BLaER1 (cell line): ENCODE measurements around the gene PODXL.

Experiments
- H3K27ac ChIP-seq: shearing (Covaris generic); formaldehyde crosslinking; 2 replicates; pipeline ENCODE4 v1.8.1; 2022
- H3K27me3 ChIP-seq: shearing (Covaris generic); formaldehyde crosslinking; 2 replicates; pipeline ENCODE4 v1.8.1; 2022
- H3K36me3 ChIP-seq: shearing (Covaris generic); formaldehyde crosslinking; 2 replicates; pipeline ENCODE4 v1.8.1; 2022
- H3K4me1 ChIP-seq: shearing (Covaris generic); formaldehyde crosslinking; 2 replicates; pipeline ENCODE4 v1.8.1; 2022
- H3K4me2 ChIP-seq: shearing (Covaris generic); formaldehyde crosslinking; 2 replicates; pipeline ENCODE4 v1.8.1; 2022
- H3K4me3 ChIP-seq: shearing (Covaris generic); formaldehyde crosslinking; 2 replicates; pipeline ENCODE4 v1.8.1; 2022
- H3K9ac ChIP-seq: shearing (Covaris generic); formaldehyde crosslinking; 2 replicates; pipeline ENCODE4 v1.8.1; 2022
- H3K9me3 ChIP-seq: shearing (Covaris generic); formaldehyde crosslinking; 2 replicates; pipeline ENCODE4 v1.8.1; 2022
- H4K20me1 ChIP-seq: shearing (Covaris generic); formaldehyde crosslinking; 2 replicates; pipeline ENCODE4 v1.8.1; 2022
- Cebpa-rat ChIP-seq: shearing (Covaris generic); IDR thresholded peaks from 2 replicates; pipeline ENCODE4 v1.8.1; 2022

Gene PODXL

DNA sequence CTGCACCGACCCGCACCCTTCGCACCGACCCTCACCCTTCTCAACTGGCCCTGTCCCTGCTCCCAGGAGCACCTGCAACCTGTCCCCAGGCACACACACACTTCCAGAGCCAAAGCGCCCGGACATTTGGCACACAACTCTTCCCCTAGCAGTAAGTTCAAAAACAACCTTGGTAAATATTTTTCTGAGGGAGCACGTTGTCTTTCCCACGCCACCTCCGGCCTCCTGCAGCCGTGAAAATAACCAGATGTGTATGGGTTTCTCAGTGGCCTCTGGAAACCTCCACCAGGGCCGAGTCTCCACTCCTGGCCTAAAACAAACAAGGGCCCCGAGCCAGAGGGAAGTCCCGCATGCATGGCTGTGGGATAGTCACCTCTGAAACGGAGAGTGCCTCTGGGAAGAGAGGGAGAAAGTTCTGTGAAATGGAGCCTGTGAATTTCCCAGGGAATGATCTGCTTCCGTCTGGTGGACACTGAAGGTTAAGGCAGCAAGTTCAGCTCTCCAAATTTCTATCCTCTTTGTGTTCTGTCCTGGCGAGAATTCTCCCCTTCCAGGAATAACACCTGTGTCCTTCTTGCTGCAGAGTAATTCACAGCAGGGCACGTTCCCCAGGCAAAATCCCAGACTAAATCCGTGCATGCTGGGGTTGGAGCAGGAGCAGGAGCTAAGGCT, 15.8 kb downstream of the PODXL start:
- Histone ChIP-seq H3K27ac (no peak overlapping the region), H3K9ac (no peak overlapping the region), H3K4me1 (peaks cover 66% of the 10 kb centered on the region), H3K36me3 (no peaks in the 10 kb centered on the region), H3K27me3 (no peaks in the 10 kb centered on the region), H3K4me3 (no peak overlapping the region), H3K4me2 (no peak overlapping the region), H4K20me1 (peaks cover 36% of the 10 kb centered on the region), H3K9me3 (no peaks in the 10 kb centered on the region)
- TF ChIP-seq Cebpa-rat, result no peak

DNA sequence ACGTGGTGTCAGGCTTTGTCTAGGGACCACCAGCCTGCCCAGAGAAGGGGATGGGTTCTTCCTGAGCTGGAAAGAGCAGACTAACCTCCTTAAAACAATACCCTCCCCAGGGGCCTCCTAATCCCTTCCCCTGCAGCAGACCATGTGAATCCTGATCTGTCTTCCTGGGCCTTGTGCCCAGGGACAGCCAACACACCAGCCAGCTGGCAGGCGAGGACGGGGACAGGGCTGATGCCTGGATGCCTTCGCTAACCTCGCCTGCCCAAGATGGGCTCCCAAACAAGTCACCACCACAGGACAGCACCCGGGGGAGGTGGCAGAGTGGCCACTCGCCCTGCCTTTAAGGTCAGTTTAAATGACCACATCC, 17.6 kb downstream of the PODXL start:
- TF ChIP-seq Cebpa-rat, result no peak
- no peaks in the 10 kb centered on the region for H3K36me3 ChIP-seq
- H3K27me3 ChIP-seq, result no peaks in the 10 kb centered on the region
- peaks cover 27% of the 10 kb centered on the region for H4K20me1 ChIP-seq
- H3K9me3 ChIP-seq, result no peaks in the 10 kb centered on the region
- peak overlapping the region; percentile 67 for H3K4me2 ChIP-seq
- peak overlapping the region; percentile 31; the same call in 1 of the 2 replicates for H3K9ac ChIP-seq
- H3K4me3 ChIP-seq, result no peak overlapping the region
- H3K4me1 ChIP-seq, result peaks cover 62% of the 10 kb centered on the region
- H3K27ac ChIP-seq, result peak overlapping the region; percentile 41; the same call in 1 of the 2 replicates

DNA sequence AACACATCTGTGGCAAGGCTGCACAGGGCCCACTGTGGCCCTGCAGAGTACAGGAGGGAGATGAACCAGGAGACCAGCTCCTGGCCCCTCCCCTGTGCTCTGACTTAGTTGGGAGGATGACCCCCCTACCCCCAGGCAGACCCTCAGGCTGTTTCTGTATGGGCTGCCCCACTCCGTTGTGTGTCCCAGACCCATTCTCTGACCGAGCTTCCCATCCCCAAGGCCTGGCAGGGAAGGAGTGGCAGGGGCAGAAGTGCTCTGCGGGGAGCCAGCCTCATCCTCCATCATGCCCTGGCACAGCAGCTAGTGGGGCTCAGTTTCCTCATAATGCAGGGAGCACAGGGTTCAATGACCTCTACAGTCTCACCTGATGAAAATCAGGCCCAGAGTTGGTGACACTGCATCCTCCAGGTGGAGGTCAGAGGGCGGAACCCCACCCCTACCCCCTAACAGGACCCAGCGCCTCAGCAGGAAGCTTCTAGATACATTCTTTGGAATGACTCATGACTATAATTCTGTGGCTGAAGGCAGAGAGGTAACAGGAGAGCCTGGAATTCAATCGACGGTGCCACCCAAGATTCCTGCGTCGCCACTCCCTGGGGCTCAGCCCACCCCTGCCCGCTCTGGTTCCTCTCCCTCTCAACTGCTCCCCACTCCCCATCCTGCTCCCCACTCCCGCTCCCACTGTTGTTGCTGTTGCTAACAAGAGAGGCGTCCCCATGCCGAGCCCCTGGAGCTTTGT, 18.2 kb downstream of the PODXL start:
- peaks cover 25% of the 10 kb centered on the region for H4K20me1 ChIP-seq
- H3K27ac ChIP-seq, result peak overlapping the region; percentile 49
- H3K27me3 ChIP-seq, result no peaks in the 10 kb centered on the region
- H3K4me3 ChIP-seq, result no peak overlapping the region
- H3K9me3 ChIP-seq, result no peaks in the 10 kb centered on the region
- peaks cover 62% of the 10 kb centered on the region for H3K4me1 ChIP-seq
- H3K4me2 ChIP-seq, result peak overlapping the region; percentile 67
- H3K36me3 ChIP-seq, result no peaks in the 10 kb centered on the region
- H3K9ac ChIP-seq, result peak overlapping the region; percentile 31; the same call in 1 of the 2 replicates
- no peak for TF ChIP-seq Cebpa-rat

DNA sequence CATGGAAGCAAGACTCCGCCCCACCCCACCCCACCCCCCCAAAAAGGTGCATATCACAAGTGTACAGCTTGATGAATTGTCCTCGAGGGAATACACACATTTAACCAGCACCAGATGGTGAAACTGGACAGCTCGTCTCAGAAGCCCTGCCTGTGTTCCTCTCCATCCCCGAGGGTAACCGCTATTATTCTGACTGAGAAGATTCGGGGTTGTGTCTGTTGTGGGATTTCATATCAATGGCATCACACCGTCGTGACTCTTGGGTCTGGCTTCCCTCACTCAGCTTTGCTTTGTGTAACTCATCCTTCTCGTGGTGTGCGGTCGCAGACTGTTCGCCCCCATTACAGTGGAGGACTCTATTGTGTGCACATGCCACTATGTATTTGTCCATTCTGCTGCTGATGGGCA, 18.9 kb downstream of the PODXL start:
- H3K27me3 ChIP-seq, result no peaks in the 10 kb centered on the region
- H3K9me3 ChIP-seq, result no peaks in the 10 kb centered on the region
- peaks cover 60% of the 10 kb centered on the region for H3K4me1 ChIP-seq
- H3K4me2 ChIP-seq, result peak overlapping the region; percentile 67
- H3K9ac ChIP-seq, result peak overlapping the region; percentile 10; the same call in 1 of the 2 replicates
- no peak for TF ChIP-seq Cebpa-rat
- peaks cover 25% of the 10 kb centered on the region for H4K20me1 ChIP-seq
- no peaks in the 10 kb centered on the region for H3K36me3 ChIP-seq
- no peak overlapping the region for H3K4me3 ChIP-seq
- peak overlapping the region; percentile 49 for H3K27ac ChIP-seq

DNA sequence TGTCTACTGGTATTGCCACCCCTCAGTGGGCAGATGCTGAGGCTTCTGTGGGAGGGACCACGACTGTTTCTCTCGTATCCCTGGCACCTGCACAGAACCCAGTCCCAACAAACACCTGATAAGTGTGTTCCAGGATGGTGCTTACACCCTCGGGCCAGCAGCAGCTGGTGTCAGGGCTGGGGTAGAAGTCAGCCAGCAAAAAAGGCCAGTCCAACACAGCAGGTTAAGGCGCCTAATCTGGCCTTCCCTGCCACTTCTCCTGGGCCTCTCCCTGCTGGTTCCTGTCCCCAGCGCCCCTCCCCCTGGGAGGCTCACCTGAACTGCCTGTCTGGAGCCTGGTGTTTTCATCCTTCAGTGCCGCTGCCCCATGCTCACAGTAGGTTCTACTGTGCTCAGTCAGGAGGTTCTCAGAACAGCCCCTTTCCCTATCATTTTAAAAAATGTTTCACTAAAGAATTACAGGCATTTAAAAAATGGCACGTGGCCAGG, 20.0 kb downstream of the PODXL start:
- no peak overlapping the region for H3K4me3 ChIP-seq
- no peaks in the 10 kb centered on the region for H3K36me3 ChIP-seq
- H3K27ac ChIP-seq, result peak overlapping the region; percentile 11; the same call in 1 of the 2 replicates
- peak overlapping the region; percentile 67 for H3K4me2 ChIP-seq
- no peak for TF ChIP-seq Cebpa-rat
- H3K9ac ChIP-seq, result no peak overlapping the region
- no peaks in the 10 kb centered on the region for H3K9me3 ChIP-seq
- peaks cover 21% of the 10 kb centered on the region; the same call in 1 of the 2 replicates for H4K20me1 ChIP-seq
- H3K27me3 ChIP-seq, result no peaks in the 10 kb centered on the region
- peaks cover 49% of the 10 kb centered on the region for H3K4me1 ChIP-seq

DNA sequence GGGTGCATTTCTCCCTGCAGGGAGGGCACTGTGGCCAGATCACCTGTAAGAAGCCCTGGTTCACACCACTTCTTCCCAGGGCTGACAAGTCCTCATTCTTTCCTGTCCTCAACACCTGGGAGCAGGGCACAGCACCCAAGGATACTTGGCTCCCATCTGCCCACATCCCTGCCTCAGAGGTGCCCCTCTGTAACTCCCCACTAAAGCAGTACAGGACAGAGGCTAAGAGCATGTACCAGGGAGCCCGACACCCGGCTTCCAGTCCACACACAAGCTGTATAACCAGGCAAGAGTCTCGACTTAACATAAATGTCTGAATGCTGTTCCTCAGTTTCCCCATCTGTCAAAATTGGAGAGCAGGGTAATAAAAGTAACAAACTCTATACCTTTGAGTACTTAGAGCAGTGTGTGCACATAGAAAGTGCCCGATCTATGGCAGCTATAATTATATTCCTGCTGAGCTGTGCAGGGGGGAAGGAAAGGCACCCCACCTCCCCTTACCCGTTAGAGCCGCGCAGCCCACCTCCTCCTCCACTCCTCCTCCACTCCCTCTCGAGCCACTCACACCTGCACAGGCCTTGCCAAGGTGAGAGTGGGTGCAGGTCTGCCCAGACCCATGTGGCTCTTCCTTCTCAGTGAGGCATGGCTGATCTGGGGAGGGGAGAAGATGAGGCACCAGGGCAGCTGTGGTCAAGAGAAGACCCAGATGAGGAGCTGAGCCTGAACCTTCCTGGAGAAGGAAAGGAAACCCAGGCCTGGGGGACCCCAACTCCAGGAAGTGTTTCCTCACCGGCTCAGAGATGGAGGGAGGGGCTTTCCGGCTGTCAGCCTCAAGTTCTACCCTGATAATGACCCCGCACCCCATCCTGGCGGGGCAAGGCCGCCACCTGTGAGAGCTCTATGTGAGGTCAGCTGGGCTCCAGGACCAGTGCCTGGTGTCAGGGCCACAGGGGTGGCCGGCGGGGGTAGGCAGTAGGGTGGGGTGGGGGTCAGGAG, 22.6 kb downstream of the PODXL start:
- Histone ChIP-seq H3K4me1 (peaks cover 52% of the 10 kb centered on the region), H3K27me3 (no peaks in the 10 kb centered on the region), H4K20me1 (peaks cover 22% of the 10 kb centered on the region; the same call in 1 of the 2 replicates), H3K36me3 (no peaks in the 10 kb centered on the region), H3K9me3 (no peaks in the 10 kb centered on the region), H3K9ac (no peak overlapping the region), H3K4me2 (no peak overlapping the region), H3K27ac (no peak overlapping the region; the same call in 1 of the 2 replicates), H3K4me3 (no peak overlapping the region)
- TF ChIP-seq Cebpa-rat, result no peak

- no peaks in the 10 kb centered on the region for H3K27me3 ChIP-seq
- no peak overlapping the region for H3K9ac ChIP-seq
- no peak for TF ChIP-seq Cebpa-rat
- no peak overlapping the region for H3K4me3 ChIP-seq
- no peak overlapping the region for H3K4me2 ChIP-seq
- no peak overlapping the region; the same call in 1 of the 2 replicates for H3K27ac ChIP-seq
- H3K9me3 ChIP-seq, result no peaks in the 10 kb centered on the region
- peaks cover 22% of the 10 kb centered on the region; the same call in 1 of the 2 replicates for H4K20me1 ChIP-seq
- H3K4me1 ChIP-seq, result peaks cover 46% of the 10 kb centered on the region
- no peaks in the 10 kb centered on the region for H3K36me3 ChIP-seq
Measured at GRCh38 chr7:131533151-131533559, 23.3 kb downstream of the PODXL start.

DNA sequence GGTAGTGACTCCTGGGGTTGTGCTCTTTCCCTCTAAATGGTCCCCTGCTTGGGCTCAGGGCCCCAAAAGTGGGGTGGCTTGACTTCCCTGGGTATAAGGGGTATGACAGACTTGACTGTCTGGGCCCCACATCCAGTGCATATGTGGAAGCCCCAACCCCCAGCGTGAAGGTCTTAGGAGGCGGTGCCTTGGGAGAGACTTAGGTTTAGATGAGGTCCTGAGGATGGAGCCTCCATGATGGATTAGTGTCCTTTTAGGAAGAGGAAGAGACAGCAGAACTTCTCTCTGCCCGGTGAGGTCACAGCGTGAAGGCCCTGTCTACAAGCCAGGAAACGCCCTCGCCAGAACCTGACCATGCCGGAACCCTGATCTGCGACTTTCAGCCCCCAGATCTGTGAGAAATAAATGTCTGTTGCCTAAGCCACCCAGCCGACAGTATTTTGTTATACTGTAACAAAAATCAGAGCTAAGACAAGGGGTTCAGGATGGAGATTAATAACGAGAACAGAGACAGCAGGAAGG, 23.8 kb downstream of the PODXL start:
- no peaks in the 10 kb centered on the region for H3K9me3 ChIP-seq
- H3K9ac ChIP-seq, result no peak overlapping the region
- peaks cover 22% of the 10 kb centered on the region; the same call in 1 of the 2 replicates for H4K20me1 ChIP-seq
- H3K4me1 ChIP-seq, result peaks cover 46% of the 10 kb centered on the region
- no peak overlapping the region for H3K4me3 ChIP-seq
- H3K27ac ChIP-seq, result no peak overlapping the region
- H3K27me3 ChIP-seq, result no peaks in the 10 kb centered on the region
- H3K36me3 ChIP-seq, result no peaks in the 10 kb centered on the region
- no peak overlapping the region for H3K4me2 ChIP-seq
- TF ChIP-seq Cebpa-rat, result no peak

DNA sequence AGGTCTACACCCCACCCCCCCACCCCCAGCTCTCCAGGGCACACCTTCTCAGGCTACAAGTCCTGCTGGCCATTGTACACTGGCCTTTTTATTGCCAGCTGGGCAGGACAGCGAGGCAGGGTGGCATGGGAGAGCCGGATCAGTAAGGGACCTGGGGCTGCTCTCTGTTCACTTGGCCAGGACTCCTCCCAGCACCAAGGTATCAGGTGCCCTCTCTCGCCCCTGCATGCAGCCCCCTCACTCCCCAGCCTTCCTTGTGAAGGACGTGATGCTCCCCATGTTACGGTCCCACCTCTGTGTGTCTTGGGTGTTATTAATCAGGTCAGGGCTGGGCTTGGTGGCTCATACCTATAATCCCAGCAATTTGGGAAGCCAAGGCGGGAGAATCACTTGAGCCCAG, 26.3 kb downstream of the PODXL start:
- Histone ChIP-seq H3K27ac (no peak overlapping the region), H3K9me3 (no peaks in the 10 kb centered on the region), H3K4me3 (no peak overlapping the region), H3K4me2 (no peak overlapping the region), H3K9ac (no peak overlapping the region), H3K27me3 (no peaks in the 10 kb centered on the region), H4K20me1 (peaks cover 21% of the 10 kb centered on the region; the same call in 1 of the 2 replicates), H3K36me3 (no peaks in the 10 kb centered on the region), H3K4me1 (peaks cover 28% of the 10 kb centered on the region)
- TF ChIP-seq Cebpa-rat, result no peak
